GM12873 (cell line): ENCODE measurements around the gene DDX56.

Experiments used
- CTCF ChIP-seq: IDR thresholded peaks from 2 replicates; pipeline ENCODE4 v1.5.1; 2012; ENCODE audit warnings: low read depth, mild to moderate bottlenecking, moderate library complexity, low read length, control low read depth; ENCODE audit not compliant: insufficient read depth; ENCODE audit errors: missing control alignments

The DDX56 gene

GRCh38 chr7:44617225-44617890, 43.6 kb upstream of the DDX56 start:
- no peak for TF ChIP-seq CTCF

- TF ChIP-seq CTCF: no peak
Observed at GRCh38 chr7:44616545-44616944, 42.8 kb upstream of the DDX56 start.

- no peak for TF ChIP-seq CTCF
Observed at GRCh38 chr7:44615793-44616192, 42.1 kb upstream of the DDX56 start.

GRCh38 chr7:44615149-44615611, 41.5 kb upstream of the DDX56 start:
- no peak for TF ChIP-seq CTCF

- TF ChIP-seq CTCF: no peak
Observed at GRCh38 chr7:44609829-44610228, 36.1 kb upstream of the DDX56 start.

- no peak for TF ChIP-seq CTCF
Observed at GRCh38 chr7:44608916-44609648, 35.4 kb upstream of the DDX56 start.

GRCh38 chr7:44607141-44608068, 33.7 kb upstream of the DDX56 start:
- no peak for TF ChIP-seq CTCF
